HepG2 (cell line): ENCODE data around the gene NEURL4. TPM values are rescaled to one million over a fixed set of nuclear protein-coding genes. Genes with fewer than 3 reads are reported as not detected.
A peak's percentile ranks its signal among the peaks of the same experiment; 100 is the strongest.

Experiments
- ATAC-seq: fragments of 200-7000 bp; cut with Tn5 transposase; 3 replicates; pipeline ENCODE4 v1.9.1; 2020; ENCODE audit warnings: mild to moderate bottlenecking, moderate library complexity
- BruUV-seq: library from RNA; stranded (reverse); fragments of 400-500 nt; replicated peaks from 2 replicates; lab custom pipeline; 2021; lab: Mats Ljungman, UMichigan
- CTCF ChIA-PET: fragments of 300-600 bp; formaldehyde crosslinking; extraction: SDS; loops from one replicate; lab custom pipeline; 2021; ENCODE audit warnings: low total read pairs, inconsistent platforms, low intra/inter-chr PET ratio; lab: Yijun Ruan, JAX
- POLR2A ChIA-PET: fragments of 350-600 bp; sonication (Branson Sonifier 250); formaldehyde crosslinking; loops from one replicate; lab custom pipeline; 2020; ENCODE audit warnings: antibody characterized with exemption, inconsistent platforms; lab: Yijun Ruan, JAX
- DNase-seq: peaks from one replicate; pipeline ENCODE4 v3.0.0-alpha.2; 2015; ENCODE audit warnings: low spot score
- FAIRE-seq: peaks from 3 replicates; lab custom pipeline; 2011; peaks lifted over from hg19 to GRCh38; lab: Jason Lieb, UNC
- H2AFZ ChIP-seq: one replicate; pipeline ENCODE4 v1.6.1; 2011; ENCODE audit warnings: low read length, inconsistent platforms
- H3K27ac ChIP-seq: fragments of 300-600 bp; 3 replicates; pipeline ENCODE4 v1.8.0; 2011; ENCODE audit warnings: mixed run types, mild to moderate bottlenecking, mixed read lengths, low read length, inconsistent platforms; ENCODE audit not compliant: insufficient read depth; ENCODE audit errors: extremely low read length
- H3K27me3 ChIP-seq, 2 experiments: fragments of 200-600 bp in 1 of 2; 2 replicates in 1 of 2; 3 replicates in 1 of 2; pipeline versions ENCODE4 v1.6.0 to v1.8.0; 2011; ENCODE audit warnings: low read length in 2 of 2, mild to moderate bottlenecking in 2 of 2, moderate library complexity in 2 of 2, inconsistent platforms in 1 of 2; ENCODE audit not compliant: insufficient read depth in 2 of 2, control insufficient read depth in 1 of 2
- H3K36me3 ChIP-seq, 2 experiments: fragments of 200-600 bp in 1 of 2; replicated peaks in 1 of 2; 2 replicates in 1 of 2; 3 replicates in 1 of 2; pipeline versions ENCODE4 v1.5.1 to v1.8.0; 2011; ENCODE audit warnings: low read length in 2 of 2, inconsistent platforms in 1 of 2; ENCODE audit not compliant: insufficient read depth in 2 of 2, control insufficient read depth in 1 of 2
- H3K4me1 ChIP-seq: 2 replicates; pipeline ENCODE4 v1.5.1; 2012; ENCODE audit warnings: low read length, inconsistent platforms; ENCODE audit not compliant: insufficient read depth
- H3K4me2 ChIP-seq: 2 replicates; pipeline ENCODE4 v1.6.0; 2011; ENCODE audit warnings: low read depth, low read length, inconsistent platforms
- H3K4me3 ChIP-seq, 3 experiments: fragments of 200-600 bp in 1 of 3; sonication (generic), shearing (Covaris generic) in 1 of 3; replicated peaks in 1 of 3; 2 replicates each; pipeline ENCODE4 v1.5.1; 2011 to 2016; ENCODE audit warnings: low read length in 3 of 3, inconsistent platforms in 2 of 3, low read depth in 2 of 3, mild to moderate bottlenecking in 2 of 3, control low read depth in 1 of 3, mixed read lengths in 1 of 3; ENCODE audit not compliant: insufficient read depth in 1 of 3
- H3K79me2 ChIP-seq: one replicate; pipeline ENCODE4 v1.6.1; 2011; ENCODE audit warnings: low read length, inconsistent platforms; ENCODE audit not compliant: insufficient read depth
- H3K9ac ChIP-seq: 2 replicates; pipeline ENCODE4 v1.6.0; 2011; ENCODE audit warnings: mild to moderate bottlenecking, low read depth, low read length, inconsistent platforms; ENCODE audit not compliant: insufficient read depth
- H3K9me3 ChIP-seq: 2 replicates; pipeline ENCODE4 v1.5.1; 2012; ENCODE audit warnings: mild to moderate bottlenecking, low read length
- H4K20me1 ChIP-seq: 2 replicates; pipeline ENCODE4 v1.6.0; 2011; ENCODE audit warnings: inconsistent platforms, mild to moderate bottlenecking, low read length, moderate library complexity; ENCODE audit not compliant: insufficient read depth
- HCFC1 ChIP-seq: fragments of 150-350 bp; IDR thresholded peaks from 2 replicates; pipeline ENCODE4 v1.6.1; 2014; ENCODE audit warnings: low read depth, low read length
- HIVEP1 ChIP-seq: sonication (generic); formaldehyde crosslinking; IDR thresholded peaks from 2 replicates; pipeline ENCODE4 v1.4.0; 2020; ENCODE audit warnings: mild to moderate bottlenecking, missing genetic modification reagents
- HOXA3 ChIP-seq: sonication (generic); formaldehyde crosslinking; IDR thresholded peaks from 2 replicates; pipeline ENCODE4 v1.5.0; 2020; ENCODE audit warnings: missing genetic modification reagents
- KDM1A ChIP-seq: IDR thresholded peaks from 2 replicates; pipeline ENCODE4 v1.6.1; 2016; ENCODE audit warnings: missing compliant biosample characterization
- NCOA1 ChIP-seq: sonication (generic); formaldehyde crosslinking; IDR thresholded peaks from 2 replicates; pipeline ENCODE4 v1.9.0; 2021; ENCODE audit warnings: missing genetic modification reagents
- NCOA5 ChIP-seq: sonication (generic); formaldehyde crosslinking; IDR thresholded peaks from 2 replicates; pipeline ENCODE4 v1.4.0; 2020; ENCODE audit warnings: missing genetic modification reagents
- NFIC ChIP-seq: IDR thresholded peaks from 2 replicates; pipeline ENCODE4 v1.6.1; 2012; ENCODE audit warnings: mild to moderate bottlenecking, low read length, inconsistent platforms
- POLR2AphosphoS2 ChIP-seq: IDR thresholded peaks from 2 replicates; pipeline ENCODE4 v1.6.1; 2011; ENCODE audit warnings: low read depth, low read length, improper control_type of control experiment
- SMAD9 ChIP-seq: sonication (generic); formaldehyde crosslinking; IDR thresholded peaks from 2 replicates; pipeline ENCODE4 v1.5.1; 2020; ENCODE audit warnings: mild to moderate bottlenecking, missing genetic modification reagents
- YY1 ChIP-seq: IDR thresholded peaks from 2 replicates; pipeline ENCODE4 v1.6.1; 2011; ENCODE audit warnings: low read length, low read depth, moderate library complexity, mild to moderate bottlenecking; ENCODE audit not compliant: insufficient read depth, insufficient replicate concordance
- ZFP90 ChIP-seq: sonication (generic); formaldehyde crosslinking; IDR thresholded peaks from 2 replicates; pipeline ENCODE4 v1.8.0; 2022; ENCODE audit warnings: missing genetic modification reagents, mild to moderate bottlenecking, inconsistent platforms, borderline replicate concordance
- ZIK1 ChIP-seq: sonication (generic); formaldehyde crosslinking; IDR thresholded peaks from 2 replicates; pipeline ENCODE4 v1.5.0; 2020; ENCODE audit warnings: mild to moderate bottlenecking, low read depth, missing genetic modification reagents, borderline replicate concordance
- ZNF10 ChIP-seq: sonication (generic); formaldehyde crosslinking; IDR thresholded peaks from 2 replicates; pipeline ENCODE4 v1.4.0; 2020; ENCODE audit warnings: mild to moderate bottlenecking, low read depth, missing genetic modification reagents, borderline replicate concordance
- ZNF230 ChIP-seq: sonication (generic); formaldehyde crosslinking; IDR thresholded peaks from 2 replicates; pipeline ENCODE4 v1.4.0; 2020; ENCODE audit warnings: mild to moderate bottlenecking, missing genetic modification reagents
- ZSCAN20 ChIP-seq: sonication (generic); formaldehyde crosslinking; IDR thresholded peaks from 2 replicates; pipeline ENCODE4 v1.4.0; 2020; ENCODE audit warnings: missing genetic modification reagents, mild to moderate bottlenecking, borderline replicate concordance
- ZSCAN22 ChIP-seq: sonication (generic); formaldehyde crosslinking; IDR thresholded peaks from 2 replicates; pipeline ENCODE4 v1.4.0; 2020; ENCODE audit warnings: mild to moderate bottlenecking, missing genetic modification reagents
- WGBS: methylation state at CpG from one replicate; pipeline ENCODE4 v1.1.6; 2017; ENCODE audit warnings: low lambda C conversion rate; 5-methylcytosine and 5-hydroxymethylcytosine counted together
- in situ Hi-C: cut with HindIII; loops from 2 replicates; pipeline ENCODE4 v1.10.0; 2017; ENCODE audit warnings: low pct_unique_long_range_greater_than_20kb; ENCODE audit not compliant: extremely low pct_ligation_motif_present
- intact Hi-C: fragments of 100-400 bp; cut with micrococcal nuclease; formaldehyde crosslinking; loops from one replicate; pipeline ENCODE4 v1.10.0; 2022; ENCODE audit not compliant: unreplicated experiment
- polyA plus RNA-seq, 8 experiments: library from polyadenylated mRNA; depleted of rRNA in 3 of 8; stranded (reverse) in 7 of 8; unstranded in 1 of 8; fragments of >200 nt; fragmentation: Illumina TruSeq in 4 of 8; extraction: Trizol in 4 of 8; gene quantifications; 2 replicates each; pipeline versions ENCODE4 v1.2.1 to v1.2.3, GENCODE V29; 2011 to 2016; ENCODE audit warnings: low read depth in 4 of 8, missing spikeins in 1 of 8, mixed read lengths in 1 of 8; ENCODE audit not compliant: insufficient read depth in 1 of 8
- total RNA-seq, 5 experiments: library from RNA; depleted of rRNA; stranded (reverse); fragments of >200 nt; fragmentation: Illumina TruSeq; extraction: Trizol; gene quantifications; 2 replicates each; pipeline ENCODE4 v1.2.3, GENCODE V29; 2016; ENCODE audit warnings: low read depth in 1 of 5
- TF ChIP-seq, protein P1 (sequence below): IDR thresholded peaks from 2 replicates; pipeline ENCODE4 v1.6.1; 2012; ENCODE audit warnings: low read depth, low read length, improper control_type of control experiment
- TF ChIP-seq, protein P2 (sequence below): fragments of 450-650 bp; IDR thresholded peaks from 2 replicates; pipeline ENCODE4 v1.6.1; 2017
- TF ChIP-seq, protein P3 (sequence below): sonication (generic); formaldehyde crosslinking; IDR thresholded peaks from 2 replicates; pipeline ENCODE4 v1.8.1; 2023; ENCODE audit warnings: missing genetic modification reagents, mild to moderate bottlenecking, borderline replicate concordance

NEURL4 gene
- total and polyA plus RNA-seq, 2 of the 13 experiments (the other 11 are each of a cell fraction or from before 2014, with no cell fraction given), result 14.8 to 15.7 TPM

DNA sequence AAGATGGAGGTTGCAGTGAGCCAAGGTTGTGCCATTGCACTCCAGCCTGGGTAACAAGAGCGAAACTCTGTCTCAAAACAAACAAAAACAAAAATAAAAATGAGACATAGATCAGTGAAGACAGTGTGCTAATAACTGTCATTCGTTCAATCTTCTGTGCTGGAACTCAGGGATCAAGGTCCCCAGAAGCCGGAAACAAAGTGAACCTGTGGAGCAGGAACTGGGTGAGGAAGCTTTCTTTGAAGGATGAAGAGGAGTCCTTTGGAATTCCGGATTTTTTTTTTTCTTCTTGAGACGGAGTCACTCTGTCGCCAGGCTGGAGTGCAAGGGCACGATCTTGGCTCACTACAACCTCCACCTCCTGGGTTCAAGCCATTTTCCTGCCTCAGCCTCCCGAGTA lies 49.7 kb downstream of the NEURL4 start (continued):
- TF ChIP-seq KDM1A (CRISPR knock-in tag), result no peak

DNA sequence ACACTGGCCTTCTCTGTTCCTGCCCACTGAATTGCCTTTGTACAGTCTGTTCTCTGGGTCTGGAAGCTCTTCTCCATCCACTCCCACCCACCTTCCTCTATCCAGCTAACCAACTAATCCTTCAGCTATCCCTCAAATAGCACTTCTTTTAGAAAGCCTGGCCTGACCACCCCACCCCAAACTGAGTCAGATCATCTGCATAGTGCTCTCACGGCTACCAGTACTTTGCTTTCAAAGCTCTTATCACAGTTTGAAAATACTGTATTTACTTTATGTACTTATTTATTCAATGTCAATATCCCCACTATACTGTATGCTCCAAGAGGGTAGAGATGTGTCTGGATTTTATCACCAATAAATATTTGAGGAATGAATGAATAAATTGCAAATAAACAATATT lies 62.4 kb downstream of the NEURL4 start:
- H3K27ac ChIP-seq, result no peak overlapping the region
- BruUV-seq, result no TSS peak
- in situ Hi-C loops (no loop called here), intact Hi-C loops (no loop called here)
- ATAC-seq (peak; percentile 25; the same call in 1 of the 3 replicates), FAIRE-seq (no peak), DNase-seq (no peak)
- H2AFZ ChIP-seq, result no peak overlapping the region
- H3K4me3 ChIP-seq, result no peak overlapping the region
- H3K27me3 ChIP-seq, result no peaks in the 10 kb centered on the region
- peaks cover 62% of the 10 kb centered on the region for H3K4me1 ChIP-seq
- ChIA-PET POLR2A (interaction anchor here (0.8 to 3.2 kb wide), 10 partner anchors 8 to 348 kb away, joined by 3 to 26 read pairs (median 4); partner anchors contain the start of genes ACADVL, CTDNEP1, DLG4 and DVL2), CTCF (no interaction called here)
- peak overlapping the region; percentile 32; the same call in 1 of the 2 replicates for H3K4me2 ChIP-seq
- no peaks in the 10 kb centered on the region for H3K79me2 ChIP-seq
- no peak overlapping the region for H3K9ac ChIP-seq
- no peaks in the 10 kb centered on the region for H3K36me3 ChIP-seq
- WGBS, result 0% methylated on average over 1 of the region's 1 CpG
- H3K9me3 ChIP-seq, result no peaks in the 10 kb centered on the region
- H4K20me1 ChIP-seq, result no peaks in the 10 kb centered on the region
- TF ChIP-seq HCFC1 (no peak), HIVEP1 (CRISPR knock-in tag) (no peak), NFIC (no peak), YY1 (no peak), ZIK1 (CRISPR knock-in tag) (no peak), NCOA5 (CRISPR knock-in tag) (no peak), ZNF230 (no peak), ZSCAN20 (no peak), POLR2AphosphoS2 (no peak), ZNF10 (no peak), HOXA3 (no peak), SMAD9 (CRISPR knock-in tag) (no peak), ZFP90 (no peak), ZSCAN22 (CRISPR knock-in tag) (no peak), NCOA1 (CRISPR knock-in tag) (no peak)
- TF ChIP-seq, protein P1, sequence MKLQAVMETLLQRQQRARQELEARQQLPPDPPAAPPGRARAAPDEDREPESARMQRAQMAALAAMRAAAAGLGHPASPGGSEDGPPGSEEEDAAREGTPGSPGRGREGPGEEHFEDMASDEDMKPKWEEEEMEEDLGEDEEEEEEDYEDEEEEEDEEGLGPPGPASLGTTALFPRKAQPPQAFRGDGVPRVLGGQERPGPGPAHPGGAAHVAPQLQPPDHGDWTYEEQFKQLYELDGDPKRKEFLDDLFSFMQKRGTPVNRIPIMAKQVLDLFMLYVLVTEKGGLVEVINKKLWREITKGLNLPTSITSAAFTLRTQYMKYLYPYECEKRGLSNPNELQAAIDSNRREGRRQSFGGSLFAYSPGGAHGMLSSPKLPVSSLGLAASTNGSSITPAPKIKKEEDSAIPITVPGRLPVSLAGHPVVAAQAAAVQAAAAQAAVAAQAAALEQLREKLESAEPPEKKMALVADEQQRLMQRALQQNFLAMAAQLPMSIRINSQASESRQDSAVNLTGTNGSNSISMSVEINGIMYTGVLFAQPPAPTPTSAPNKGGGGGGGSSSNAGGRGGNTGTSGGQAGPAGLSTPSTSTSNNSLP, result no peak
- TF ChIP-seq, protein P2, sequence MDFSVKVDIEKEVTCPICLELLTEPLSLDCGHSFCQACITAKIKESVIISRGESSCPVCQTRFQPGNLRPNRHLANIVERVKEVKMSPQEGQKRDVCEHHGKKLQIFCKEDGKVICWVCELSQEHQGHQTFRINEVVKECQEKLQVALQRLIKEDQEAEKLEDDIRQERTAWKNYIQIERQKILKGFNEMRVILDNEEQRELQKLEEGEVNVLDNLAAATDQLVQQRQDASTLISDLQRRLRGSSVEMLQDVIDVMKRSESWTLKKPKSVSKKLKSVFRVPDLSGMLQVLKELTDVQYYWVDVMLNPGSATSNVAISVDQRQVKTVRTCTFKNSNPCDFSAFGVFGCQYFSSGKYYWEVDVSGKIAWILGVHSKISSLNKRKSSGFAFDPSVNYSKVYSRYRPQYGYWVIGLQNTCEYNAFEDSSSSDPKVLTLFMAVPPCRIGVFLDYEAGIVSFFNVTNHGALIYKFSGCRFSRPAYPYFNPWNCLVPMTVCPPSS, result no peak
- TF ChIP-seq, protein P3, sequence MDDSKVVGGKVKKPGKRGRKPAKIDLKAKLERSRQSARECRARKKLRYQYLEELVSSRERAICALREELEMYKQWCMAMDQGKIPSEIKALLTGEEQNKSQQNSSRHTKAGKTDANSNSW (CRISPR knock-in tag), result no peak
